H1 (cell line): ENCODE results near the gene OR6K2. TPM values are rescaled to one million over a fixed set of nuclear protein-coding genes. Genes with fewer than 3 reads are reported as not detected.

Experiments used
- CTCF ChIA-PET: fragments of 300-600 bp; sonication (Branson Sonifier 250); formaldehyde crosslinking; loops from one replicate; lab custom pipeline; 2021; ENCODE audit not compliant: partially characterized antibody; lab: Charles Lee
- POLR2A ChIA-PET: fragments of 300-600 bp; sonication (Branson Sonifier 250); formaldehyde crosslinking; loops from one replicate; lab custom pipeline; 2021; ENCODE audit warnings: inconsistent platforms; ENCODE audit not compliant: partially characterized antibody; lab: Charles Lee
- DNase-seq, 2 experiments: peaks; one replicate each; pipeline versions ENCODE4 v3.0.0 to v3.0.0-alpha.2; 2010 to 2022; ENCODE audit warnings: low spot score in 2 of 2, low read depth in 1 of 2, mixed read lengths in 1 of 2
- FAIRE-seq: peaks from 2 replicates; lab custom pipeline; 2011; peaks lifted over from hg19 to GRCh38; lab: Jason Lieb, UNC
- H2AFZ ChIP-seq: 2 replicates; pipeline ENCODE4 v1.8.1; 2012; ENCODE audit warnings: low read length, inconsistent platforms
- H2AK5ac ChIP-seq: 2 replicates; pipeline ENCODE4 v1.6.1; 2013; ENCODE audit warnings: low read depth, low read length
- H2BK120ac ChIP-seq: replicated peaks from 2 replicates; pipeline ENCODE3; 2013; ENCODE audit warnings: low read depth, low read length, inconsistent platforms
- H2BK12ac ChIP-seq: 2 replicates; pipeline ENCODE4 v1.6.1; 2013; ENCODE audit warnings: low read depth, low read length
- H2BK15ac ChIP-seq: 2 replicates; pipeline ENCODE4 v1.6.1; 2013; ENCODE audit warnings: low read length
- H2BK20ac ChIP-seq: 2 replicates; pipeline ENCODE4 v1.6.1; 2013; ENCODE audit warnings: low read length
- H2BK5ac ChIP-seq: 2 replicates; pipeline ENCODE4 v1.6.1; 2013; ENCODE audit warnings: low read depth, low read length
- H3K14ac ChIP-seq: 2 replicates; pipeline ENCODE4 v1.6.1; 2013; ENCODE audit warnings: inconsistent platforms; ENCODE audit not compliant: insufficient read length
- H3K18ac ChIP-seq: 2 replicates; pipeline ENCODE4 v1.6.1; 2013; ENCODE audit warnings: low read length; ENCODE audit errors: extremely low read depth
- H3K23ac ChIP-seq: 2 replicates; pipeline ENCODE4 v1.6.1; 2013; ENCODE audit warnings: inconsistent platforms; ENCODE audit not compliant: insufficient read length
- H3K23me2 ChIP-seq: 2 replicates; pipeline ENCODE4 v1.6.1; 2013; ENCODE audit warnings: low read depth, low read length
- H3K27ac ChIP-seq: 2 replicates; pipeline ENCODE4 v1.6.1; 2011; ENCODE audit warnings: low read depth, low read length, inconsistent platforms
- H3K27me3 ChIP-seq, 4 experiments: replicated peaks in 1 of 4; 1 replicate in 1 of 4; 2 replicates in 3 of 4; pipeline versions ENCODE4 v1.6.1 to v1.8.1; 2011 to 2013; ENCODE audit warnings: low read length in 3 of 4, mild to moderate bottlenecking in 3 of 4, inconsistent platforms in 2 of 4, mixed read lengths in 2 of 4, moderate library complexity in 1 of 4; ENCODE audit not compliant: control insufficient read depth in 3 of 4, insufficient read depth in 3 of 4; ENCODE audit errors: extremely low read depth in 1 of 4
- H3K36me3 ChIP-seq, 4 experiments: 2 replicates each; pipeline versions ENCODE4 v1.6.1 to v1.8.1; 2011 to 2013; ENCODE audit warnings: mild to moderate bottlenecking in 4 of 4, low read length in 3 of 4, moderate library complexity in 2 of 4, control low read depth in 1 of 4, inconsistent platforms in 1 of 4; ENCODE audit not compliant: insufficient read depth in 4 of 4, control insufficient read depth in 2 of 4
- H3K4ac ChIP-seq: replicated peaks from 2 replicates; pipeline ENCODE3; 2013; ENCODE audit warnings: low read length, low read depth, mixed read lengths, inconsistent platforms; ENCODE audit not compliant: insufficient read length
- H3K4me1 ChIP-seq, 4 experiments: replicated peaks in 1 of 4; 1 replicate in 1 of 4; 2 replicates in 3 of 4; pipeline versions ENCODE4 v1.6.1 to v1.8.1; 2011 to 2013; ENCODE audit warnings: low read length in 3 of 4, inconsistent platforms in 2 of 4, mixed read lengths in 1 of 4; ENCODE audit not compliant: insufficient read depth in 4 of 4, control insufficient read depth in 3 of 4
- H3K4me2 ChIP-seq, 2 experiments: 2 replicates each; pipeline versions ENCODE4 v1.6.1 to v1.8.1; 2011 to 2013; ENCODE audit warnings: low read depth in 2 of 2, low read length in 2 of 2, control low read depth in 1 of 2, inconsistent platforms in 1 of 2, mild to moderate bottlenecking in 1 of 2; ENCODE audit not compliant: insufficient read depth in 1 of 2
- H3K4me3 ChIP-seq, 4 experiments: fragments of 200-600, 300-600 bp in 1 of 4; sonication (generic), shearing (Covaris generic), sonication (Bioruptor Twin) in 1 of 4; 2 replicates each; pipeline versions ENCODE4 v1.5.1 to v1.8.1; 2011 to 2016; ENCODE audit warnings: low read length in 4 of 4, low read depth in 3 of 4, control low read depth in 2 of 4, inconsistent platforms in 2 of 4, mild to moderate bottlenecking in 2 of 4, mixed read lengths in 1 of 4, moderate library complexity in 1 of 4; ENCODE audit not compliant: insufficient read depth in 2 of 4; ENCODE audit errors: extremely low read depth in 1 of 4
- H3K56ac ChIP-seq: replicated peaks from 2 replicates; pipeline ENCODE3; 2013; ENCODE audit warnings: low read depth, mild to moderate bottlenecking, mixed read lengths, low read length, inconsistent platforms; ENCODE audit not compliant: insufficient read length
- H3K79me1 ChIP-seq: 2 replicates; pipeline ENCODE4 v1.6.1; 2013; ENCODE audit warnings: low read depth, low read length, control low read depth
- H3K79me2 ChIP-seq, 2 experiments: 2 replicates each; pipeline versions ENCODE4 v1.6.1 to v1.8.1; 2012 to 2013; ENCODE audit warnings: low read length in 2 of 2, mild to moderate bottlenecking in 2 of 2, inconsistent platforms in 1 of 2; ENCODE audit not compliant: insufficient read depth in 2 of 2, control insufficient read depth in 1 of 2
- H3K9ac ChIP-seq, 4 experiments: replicated peaks in 1 of 4; 1 replicate in 1 of 4; 2 replicates in 3 of 4; pipeline versions ENCODE4 v1.6.1 to v1.8.1; 2011 to 2013; ENCODE audit warnings: low read depth in 3 of 4, low read length in 3 of 4, control low read depth in 2 of 4, mild to moderate bottlenecking in 2 of 4, moderate library complexity in 2 of 4, inconsistent platforms in 1 of 4; ENCODE audit errors: extremely low read depth in 1 of 4
- H3K9me3 ChIP-seq, 2 experiments: 2 replicates each; pipeline versions ENCODE4 v1.6.1 to v1.8.1; 2012 to 2013; ENCODE audit warnings: mild to moderate bottlenecking in 2 of 2, moderate library complexity in 2 of 2, control low read depth in 1 of 2, inconsistent platforms in 1 of 2, low read depth in 1 of 2, low read length in 1 of 2, mixed read lengths in 1 of 2; ENCODE audit not compliant: insufficient read depth in 2 of 2
- H4K20me1 ChIP-seq, 2 experiments: replicated peaks in 1 of 2; 2 replicates each; pipeline versions ENCODE3 to v1.8.1; 2011 to 2013; ENCODE audit warnings: inconsistent platforms in 2 of 2, low read length in 2 of 2, mild to moderate bottlenecking in 1 of 2; ENCODE audit not compliant: insufficient read depth in 2 of 2, control insufficient read depth in 1 of 2
- H4K5ac ChIP-seq: 2 replicates; pipeline ENCODE4 v1.6.1; 2013; ENCODE audit warnings: low read length, low read depth, mixed read lengths, inconsistent platforms; ENCODE audit not compliant: insufficient read length
- H4K8ac ChIP-seq: 2 replicates; pipeline ENCODE4 v1.8.0; 2013; ENCODE audit warnings: mild to moderate bottlenecking, moderate library complexity, low read length, inconsistent platforms; ENCODE audit not compliant: insufficient read depth; ENCODE audit errors: extremely low read depth
- H4K91ac ChIP-seq: replicated peaks from 2 replicates; pipeline ENCODE3; 2013; ENCODE audit warnings: low read length, mixed read lengths, inconsistent platforms; ENCODE audit not compliant: insufficient read length
- CTCF ChIP-seq, 3 experiments: IDR thresholded peaks; 1 replicate in 2 of 3; 2 replicates in 1 of 3; pipeline versions ENCODE4 v1.5.1 to v1.6.1; 2011; ENCODE audit warnings: low read length in 3 of 3, mild to moderate bottlenecking in 3 of 3, inconsistent platforms in 2 of 3, low read depth in 1 of 3, moderate library complexity in 1 of 3; ENCODE audit not compliant: insufficient read depth in 1 of 3; ENCODE audit errors: control extremely low read depth in 1 of 3
- GABPA ChIP-seq: IDR thresholded peaks from 2 replicates; pipeline ENCODE4 v1.6.1; 2011; ENCODE audit warnings: mild to moderate bottlenecking, low read length, moderate library complexity, borderline replicate concordance; ENCODE audit not compliant: insufficient read depth
- GTF2F1 ChIP-seq: IDR thresholded peaks from 2 replicates; pipeline ENCODE4 v1.6.1; 2012; ENCODE audit warnings: low read depth, low read length, improper control_type of control experiment, borderline replicate concordance
- NRF1 ChIP-seq: IDR thresholded peaks from 2 replicates; pipeline ENCODE4 v1.6.1; 2011; ENCODE audit warnings: mild to moderate bottlenecking, low read depth, low read length, improper control_type of control experiment
- POLR2AphosphoS5 ChIP-seq: IDR thresholded peaks from 2 replicates; pipeline ENCODE4 v1.6.1; 2011; ENCODE audit warnings: low read depth, low read length
- RFX5 ChIP-seq: IDR thresholded peaks from 2 replicates; pipeline ENCODE4 v1.6.1; 2011; ENCODE audit warnings: low read depth, low read length, improper control_type of control experiment, borderline replicate concordance
- RXRA ChIP-seq: IDR thresholded peaks from 2 replicates; pipeline ENCODE4 v1.6.1; 2011; ENCODE audit warnings: low read depth, mild to moderate bottlenecking, low read length, moderate library complexity; ENCODE audit not compliant: insufficient read depth
- SIRT6 ChIP-seq: IDR thresholded peaks from one replicate; pipeline ENCODE4 v1.7.1; 2012; ENCODE audit warnings: low read length, inconsistent platforms
- TAF1 ChIP-seq: IDR thresholded peaks from 2 replicates; pipeline ENCODE4 v1.6.1; 2011; ENCODE audit warnings: mild to moderate bottlenecking, low read depth, low read length
- TAF7 ChIP-seq: optimal IDR thresholded peaks from 2 replicates; pipeline ENCODE3; 2011; ENCODE audit warnings: low read depth, mild to moderate bottlenecking, inconsistent platforms, low read length, moderate library complexity, borderline replicate concordance
- TEAD4 ChIP-seq: IDR thresholded peaks from 2 replicates; pipeline ENCODE4 v1.6.1; 2012; ENCODE audit warnings: low read depth, low read length, inconsistent platforms, mixed read lengths
- WGBS, 2 experiments: shearing (Covaris generic) in 1 of 2; methylation state at CpG; one replicate each; pipeline versions ENCODE4 v1.1.6 to v1.1.7; 2013 to 2015; ENCODE audit warnings: low lambda C conversion rate in 2 of 2, mixed read lengths in 2 of 2, inconsistent platforms in 1 of 2, low coverage in 1 of 2, missing lambda C conversion rate in 1 of 2; ENCODE audit not compliant: insufficient replicate concordance in 2 of 2, insufficient coverage in 1 of 2, insufficient read length in 1 of 2; ENCODE audit errors: extremely low coverage in 1 of 2, missing lambda C conversion rate in 1 of 2; 5-methylcytosine and 5-hydroxymethylcytosine counted together
- polyA plus RNA-seq, 7 experiments: library from polyadenylated mRNA; depleted of rRNA in 3 of 7; stranded (reverse) in 5 of 7; unstranded in 2 of 7; fragments of >200 nt in 5 of 7; fragments of 200-250 nt in 2 of 7; gene quantifications; 1 replicate in 5 of 7; 2 replicates in 1 of 7; 4 replicates in 1 of 7; pipeline versions ENCODE4 v1.2.1 to v1.2.3, GENCODE V29; 2011 to 2013; ENCODE audit warnings: missing spikeins in 2 of 7, mixed read lengths in 2 of 7
- total RNA-seq: library from RNA; stranded (reverse); fragmentation: NEBNext Ultra II Directional; extraction: Animal tissue kit (Norgen Biotek cat#: 25700); gene quantifications from 2 replicates; pipeline ENCODE4 v1.2.1, GENCODE V29; 2021

OR6K2 gene
- total and polyA plus RNA-seq, 2 of the 8 experiments (the other 6 are each of a cell fraction or from before 2014, with no cell fraction given), result not detected

- Histone ChIP-seq H3K56ac (no peak overlapping the region), H3K4ac (no peak overlapping the region), H3K23ac (no peak overlapping the region), H2BK5ac (no peak overlapping the region), H2BK12ac (no peak overlapping the region), H2BK15ac (no peak overlapping the region), H3K27ac (no peak overlapping the region), H3K23me2 (no peaks in the 10 kb centered on the region; the same call in 1 of the 2 replicates), H2AFZ (no peak overlapping the region), H4K20me1 (no peaks in the 10 kb centered on the region), H3K4me2 (no peak overlapping the region), H3K4me3 (no peak overlapping the region), H4K5ac (no peak overlapping the region), H2BK120ac (no peak overlapping the region), H4K91ac (no peak overlapping the region), H2AK5ac (no peak overlapping the region), H3K18ac (no peak overlapping the region), H3K79me2 (no peaks in the 10 kb centered on the region), H3K9me3 (no peaks in the 10 kb centered on the region), H4K8ac (no peak overlapping the region; the same call in 1 of the 2 replicates), H3K36me3 (no peaks in the 10 kb centered on the region), H3K9ac (no peak overlapping the region), H3K14ac (no peak overlapping the region), H3K79me1 (no peaks in the 10 kb centered on the region), H2BK20ac (no peak overlapping the region), H3K27me3 (no peaks in the 10 kb centered on the region), H3K4me1 (no peaks in the 10 kb centered on the region)
- POLR2A ChIA-PET, result no interaction called here
- CTCF ChIA-PET, result interaction anchor here (0.7 to 1.6 kb wide), 3 partner anchors 9 to 61 kb away, joined by 3 read pairs; no protein-coding TSS in a partner anchor
- FAIRE-seq (no peak), DNase-seq (no peak)
- WGBS, 2 experiments, result 84% methylated on average over 7 of the region's 7 CpGs; no CpG with 5 or more reads in 1 of the 2 experiments
- TF ChIP-seq TAF1 (no peak), RXRA (no peak), POLR2AphosphoS5 (no peak), SIRT6 (no peak), NRF1 (no peak), CTCF (IDR thresholded peaks at IDR 0.05; ENCODE audit: control extremely low read depth in 1 of 3, insufficient read depth in 1 of 3, low read depth in 1 of 3, low read length in 3 of 3) (no peak), TAF7 (no peak), RFX5 (no peak), TEAD4 (no peak), GTF2F1 (no peak), GABPA (no peak)
These were observed 47.6 kb downstream of the OR6K2 start for GRCh38 chr1:158652721-158653334.
